ENCODE data around the gene EFEMP2. TPM values are rescaled to one million over a fixed set of nuclear protein-coding genes. Genes with fewer than 3 reads are reported as not detected.
A peak's percentile ranks its signal among the peaks of the same experiment; 100 is the strongest.

The EFEMP2 gene
- total RNA-seq, 2 donors from 2014 or later = 134 to 219 TPM

- DNase-seq (ENCODE audit: low spot score) (no peak), ATAC-seq (ENCODE audit: insufficient number of reproducible peaks, low FRiP score, low read depth) (no peak)
- Histone ChIP-seq H3K4me3 (no peak overlapping the region), H3K4me1 (ENCODE audit: control insufficient read depth in 1 of 2, low read depth in 2 of 2) (peaks cover under 1 to 5% of the 10 kb centered on the region in 2 donors), H3K27ac (no peak overlapping the region), H3K9me3 (no peaks in the 10 kb centered on the region), H3K36me3 (no peaks in the 10 kb centered on the region), H3K27me3 (replicated peaks; ENCODE audit: insufficient read depth) (no peaks in the 10 kb centered on the region)
- no peak for TF ChIP-seq CTCF (IDR thresholded peaks at IDR 0.05)
Observed at GRCh38 chr11:65906602-65907001, 34.0 kb upstream of the EFEMP2 start.

GRCh38 chr11:65903715-65904114 lies 31.1 kb upstream of the EFEMP2 start:
- H3K9me3 ChIP-seq = no peaks in the 10 kb centered on the region
- TF ChIP-seq CTCF (IDR thresholded peaks at IDR 0.05) = no peak
- no peak overlapping the region for H3K4me3 ChIP-seq
- H3K27ac ChIP-seq = peak overlapping the region in 1 of 2 donors; percentile 62
- no peak for ATAC-seq (ENCODE audit: insufficient number of reproducible peaks, low FRiP score, low read depth)
- no peaks in the 10 kb centered on the region for H3K36me3 ChIP-seq
- DNase-seq (ENCODE audit: low spot score) = no peak
- no peaks in the 10 kb centered on the region for H3K27me3 ChIP-seq (replicated peaks; ENCODE audit: insufficient read depth)
- H3K4me1 ChIP-seq (ENCODE audit: control insufficient read depth in 1 of 2, low read depth in 2 of 2) = peaks cover 5 to 14% of the 10 kb centered on the region in 2 donors

DNA sequence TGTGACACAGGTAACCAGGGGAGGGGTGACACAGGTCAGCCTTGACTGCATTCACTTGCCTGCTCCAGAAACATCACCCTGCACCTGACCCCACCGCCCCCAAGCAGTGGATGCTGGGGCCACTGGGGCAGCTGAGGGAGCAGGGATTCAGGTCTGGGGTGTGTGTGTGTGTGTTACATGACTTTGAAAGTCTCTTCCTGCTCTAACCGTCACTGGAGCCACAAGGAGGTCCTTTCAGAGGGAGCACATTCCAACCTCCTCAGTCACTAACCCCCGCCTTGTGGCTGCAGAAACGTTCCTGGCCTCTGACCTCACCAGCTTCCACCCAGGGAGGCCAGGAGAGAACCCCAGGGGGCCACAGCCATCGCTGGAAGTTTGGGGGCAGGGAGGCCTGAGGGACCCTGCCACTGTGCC lies 30.5 kb upstream of the EFEMP2 start:
- TF ChIP-seq CTCF (IDR thresholded peaks at IDR 0.05) = no peak
- no peaks in the 10 kb centered on the region for H3K36me3 ChIP-seq
- H3K9me3 ChIP-seq = no peaks in the 10 kb centered on the region
- peaks cover 5 to 15% of the 10 kb centered on the region in 2 donors for H3K4me1 ChIP-seq (ENCODE audit: control insufficient read depth in 1 of 2, low read depth in 2 of 2)
- H3K27ac ChIP-seq = peak overlapping the region in 1 of 2 donors; percentile 62
- DNase-seq (ENCODE audit: low spot score) (no peak), ATAC-seq (ENCODE audit: insufficient number of reproducible peaks, low FRiP score, low read depth) (no peak)
- no peaks in the 10 kb centered on the region for H3K27me3 ChIP-seq (replicated peaks; ENCODE audit: insufficient read depth)
- no peak overlapping the region for H3K4me3 ChIP-seq

DNA sequence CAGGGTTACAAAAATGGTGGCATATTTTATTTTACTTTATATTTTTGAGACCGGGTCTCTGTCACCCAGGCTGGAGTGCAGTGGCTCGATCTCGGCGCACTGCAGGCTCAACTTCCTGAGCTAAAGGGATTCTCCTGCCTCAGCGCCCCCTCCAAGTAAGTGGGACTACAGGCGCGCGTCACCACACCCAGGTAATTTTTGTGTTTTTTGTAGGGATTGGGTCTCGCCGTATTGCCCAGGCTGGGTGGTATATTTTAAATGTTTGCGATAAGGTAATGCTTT lies 28.2 kb upstream of the EFEMP2 start:
- Histone ChIP-seq H3K9me3 (no peaks in the 10 kb centered on the region), H3K4me3 (peak overlapping the region; percentile 88), H3K27ac (peak overlapping the region; percentile 6 to 77), H3K36me3 (no peaks in the 10 kb centered on the region), H3K4me1 (ENCODE audit: control insufficient read depth in 1 of 2, low read depth in 2 of 2) (peaks cover 5 to 24% of the 10 kb centered on the region in 2 donors), H3K27me3 (replicated peaks; ENCODE audit: insufficient read depth) (no peaks in the 10 kb centered on the region)
- DNase-seq (ENCODE audit: low spot score) = no peak
- ATAC-seq (ENCODE audit: insufficient number of reproducible peaks, low FRiP score, low read depth) = no peak
- TF ChIP-seq CTCF (IDR thresholded peaks at IDR 0.05) = no peak

DNA sequence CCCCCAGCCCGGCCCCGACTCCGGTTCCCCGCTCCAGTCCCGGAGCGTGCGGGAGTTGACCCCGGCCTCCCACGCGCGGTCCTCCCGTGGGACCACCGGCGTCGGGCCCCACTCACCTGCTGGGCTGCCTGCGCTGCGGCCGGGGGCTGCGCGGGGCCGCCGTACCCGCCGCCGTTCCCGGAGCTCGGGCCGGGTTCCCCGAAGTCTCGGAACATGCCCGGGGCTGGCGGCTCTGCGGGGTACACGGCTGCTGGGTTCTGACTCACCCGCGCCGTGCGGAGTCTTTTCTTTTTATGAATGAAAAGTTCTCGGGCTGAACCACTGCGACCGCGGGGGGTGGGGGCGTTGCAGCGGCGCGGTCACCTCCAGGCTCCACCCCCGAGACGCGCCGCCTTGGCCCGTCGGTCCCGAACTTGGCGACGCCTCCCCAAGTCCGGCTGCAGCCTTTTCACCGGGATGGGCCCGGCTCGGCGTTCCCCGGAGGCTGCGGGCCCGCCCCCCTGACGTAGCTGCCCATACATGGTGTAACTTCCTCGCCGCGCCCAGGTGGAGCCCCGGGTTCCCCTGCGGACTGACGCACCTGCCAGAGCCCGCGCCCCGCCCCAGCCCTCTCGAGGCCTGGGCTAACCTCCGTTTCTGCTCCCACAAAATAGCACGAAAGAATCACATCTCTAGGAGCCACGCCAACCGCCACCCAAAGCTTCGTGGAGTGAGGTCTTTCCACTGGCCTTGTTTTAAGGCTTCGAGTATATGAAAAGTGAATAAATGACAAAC lies 27.7 kb upstream of the EFEMP2 start, which contains the start of gene FOSL1:
FOSL1 (minus strand) TSS at position 264 of the 774 bp plus-strand sequence; CDS start at position 215, 49 bp downstream.
- no peak for TF ChIP-seq CTCF (IDR thresholded peaks at IDR 0.05)
- peaks cover 5 to 24% of the 10 kb centered on the region in 2 donors for H3K4me1 ChIP-seq (ENCODE audit: control insufficient read depth in 1 of 2, low read depth in 2 of 2)
- no peaks in the 10 kb centered on the region for H3K27me3 ChIP-seq (replicated peaks; ENCODE audit: insufficient read depth)
- DNase-seq (ENCODE audit: low spot score) (peak; percentile 77), ATAC-seq (ENCODE audit: insufficient number of reproducible peaks, low FRiP score, low read depth) (peak; percentile 80)
- no peaks in the 10 kb centered on the region for H3K9me3 ChIP-seq
- no peaks in the 10 kb centered on the region for H3K36me3 ChIP-seq
- peak within 1 kb of the TSS; percentile 65 to 77 for H3K27ac ChIP-seq
- peak within 1 kb of the TSS; percentile 88 for H3K4me3 ChIP-seq

All from thoracic aorta (tissue), 2 donors.